Stromal cell of bone marrow (primary cell): ENCODE measurements around the gene STUB1.

Experiments
- DNase-seq: peaks from one replicate; pipeline ENCODE4 v3.0.0-alpha.2; 2012; ENCODE audit warnings: low read depth

Gene STUB1

GRCh38 chr16:667113-667779, 13.0 kb upstream of the STUB1 start:
- no peak for DNase-seq

- DNase-seq = peak; percentile 81
Observed at GRCh38 chr16:667780-668518, 12.3 kb upstream of the STUB1 start, which contains the start of gene RHOT2. RHOT2 (plus strand) TSS chr16:668132; CDS start chr16:668200, 68 bp downstream.

- DNase-seq = no peak
Observed at GRCh38 chr16:668519-669171, 11.6 kb upstream of the STUB1 start.

GRCh38 chr16:669666-670065, 10.5 kb upstream of the STUB1 start:
- DNase-seq = no peak

- DNase-seq = no peak
Observed at GRCh38 chr16:670485-671352, 9.5 kb upstream of the STUB1 start.

- DNase-seq = no peak
Observed at GRCh38 chr16:671353-672131, 8.7 kb upstream of the STUB1 start.

GRCh38 chr16:672371-672770, 7.8 kb upstream of the STUB1 start:
- no peak for DNase-seq

GRCh38 chr16:672851-673250, 7.4 kb upstream of the STUB1 start:
- DNase-seq = no peak

- no peak for DNase-seq
Observed at GRCh38 chr16:673399-673991, 6.7 kb upstream of the STUB1 start.

- no peak for DNase-seq
Observed at GRCh38 chr16:674214-674881, 5.9 kb upstream of the STUB1 start.

GRCh38 chr16:674968-675883, 5.0 kb upstream of the STUB1 start, which contains the start of gene RHBDL1:
RHBDL1 (plus strand) TSS chr16:675671; CDS start chr16:675791, 120 bp downstream.
- no peak for DNase-seq

GRCh38 chr16:675884-676564, 4.2 kb upstream of the STUB1 start:
- no peak for DNase-seq

- no peak for DNase-seq
Observed at GRCh38 chr16:676565-676902, 3.7 kb upstream of the STUB1 start.

- DNase-seq = no peak
Observed at GRCh38 chr16:676913-677312, 3.3 kb upstream of the STUB1 start.

- DNase-seq = no peak
Observed at GRCh38 chr16:677316-678190, 2.7 kb upstream of the STUB1 start.

- DNase-seq = no peak
Observed at GRCh38 chr16:678209-678857, 1.9 kb upstream of the STUB1 start.
